DMS114 treated with DMSO at 0.1 percent for 48 hours (cell line): ENCODE measurements around the gene RTN4.
"Not testable (repeated sequence)": the region's sequence is repeated elsewhere in the genome, so short reads cannot be mapped to it uniquely, and the experiment has no call there.

Source experiments
- DNase-seq: peaks from one replicate; lab custom pipeline; 2025; ENCODE audit not compliant: unreplicated experiment; lab: John Stamatoyannopoulos, UW

The RTN4 gene

DNA sequence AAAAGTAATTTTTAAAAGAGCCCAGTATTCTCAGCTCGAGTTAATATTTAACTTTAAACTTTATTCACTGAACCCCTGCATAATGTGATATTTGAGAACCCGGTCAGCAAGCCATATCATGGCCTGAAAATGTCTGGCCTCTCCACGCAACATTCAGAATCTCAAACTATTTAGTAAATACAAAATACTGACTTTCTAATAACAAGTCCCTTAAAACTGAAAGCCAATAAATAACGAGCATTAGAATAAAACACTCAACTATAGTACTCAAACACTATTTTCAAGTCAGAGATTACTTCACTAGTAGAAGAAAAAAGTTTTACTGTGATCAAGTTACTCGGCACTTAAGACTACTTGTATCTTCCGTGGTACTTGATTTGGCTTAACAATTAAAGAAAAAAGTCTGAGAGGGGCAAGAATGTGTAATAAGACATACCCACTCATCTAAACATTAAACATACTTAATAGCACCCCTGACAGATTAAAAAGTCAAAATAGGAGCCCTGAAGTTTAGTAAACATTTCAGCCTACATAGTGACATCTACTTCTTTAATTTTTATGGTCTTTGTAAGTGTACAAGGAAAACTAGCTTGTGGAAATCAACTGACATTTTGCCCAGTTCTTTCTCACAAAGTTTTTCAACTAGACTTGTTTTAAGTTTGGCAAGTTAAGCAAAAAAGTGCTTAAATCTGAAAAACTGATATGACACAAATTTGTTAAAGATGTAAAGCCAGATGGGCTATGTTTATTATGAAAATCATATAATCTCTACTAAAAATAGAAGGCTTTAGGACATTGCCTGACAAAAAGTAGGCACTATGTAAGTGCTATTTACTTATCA lies 38.2 kb downstream of the RTN4 start:
- DNase-seq = no peak

DNA sequence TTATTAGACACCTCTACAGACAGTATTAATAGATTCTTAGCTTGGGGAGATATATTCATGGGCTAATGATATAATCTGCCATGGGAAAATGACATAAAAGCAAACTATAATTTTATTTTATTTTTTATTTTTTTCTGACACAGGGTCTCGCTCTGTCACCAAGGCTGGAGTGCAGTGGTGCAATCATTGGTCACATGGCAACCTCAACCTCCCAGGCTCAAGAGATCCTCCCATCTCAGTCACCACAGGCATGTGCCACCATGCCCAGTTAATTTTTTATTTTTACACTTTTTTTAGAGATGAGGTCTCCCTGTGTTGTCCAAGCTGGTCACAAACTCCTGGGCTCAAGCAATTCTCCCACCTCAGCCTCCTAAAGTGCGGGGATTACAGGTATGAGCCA lies 39.3 kb downstream of the RTN4 start:
- no peak for DNase-seq

DNA sequence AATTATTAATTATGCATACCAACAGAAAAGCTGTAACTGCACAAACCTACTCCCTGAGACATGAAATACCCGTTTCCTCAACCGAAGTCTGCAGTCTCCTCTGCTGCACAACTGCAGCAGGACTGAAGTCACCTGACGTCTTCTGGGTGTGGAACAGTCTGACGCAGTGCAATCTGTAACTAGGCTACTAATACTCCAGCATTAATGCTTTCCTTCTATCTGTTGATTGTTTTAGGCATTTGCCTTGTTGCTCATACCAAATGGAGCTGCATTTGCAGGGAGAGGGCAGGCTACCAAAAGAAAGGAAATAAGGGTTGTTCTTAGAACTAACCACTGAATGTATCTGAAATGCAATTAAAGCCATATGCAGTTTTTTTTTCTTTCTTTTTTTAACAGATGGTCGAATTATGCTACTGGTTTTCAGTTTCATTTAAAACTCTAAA lies 40.1 kb downstream of the RTN4 start:
- peak; percentile 40 for DNase-seq

DNA sequence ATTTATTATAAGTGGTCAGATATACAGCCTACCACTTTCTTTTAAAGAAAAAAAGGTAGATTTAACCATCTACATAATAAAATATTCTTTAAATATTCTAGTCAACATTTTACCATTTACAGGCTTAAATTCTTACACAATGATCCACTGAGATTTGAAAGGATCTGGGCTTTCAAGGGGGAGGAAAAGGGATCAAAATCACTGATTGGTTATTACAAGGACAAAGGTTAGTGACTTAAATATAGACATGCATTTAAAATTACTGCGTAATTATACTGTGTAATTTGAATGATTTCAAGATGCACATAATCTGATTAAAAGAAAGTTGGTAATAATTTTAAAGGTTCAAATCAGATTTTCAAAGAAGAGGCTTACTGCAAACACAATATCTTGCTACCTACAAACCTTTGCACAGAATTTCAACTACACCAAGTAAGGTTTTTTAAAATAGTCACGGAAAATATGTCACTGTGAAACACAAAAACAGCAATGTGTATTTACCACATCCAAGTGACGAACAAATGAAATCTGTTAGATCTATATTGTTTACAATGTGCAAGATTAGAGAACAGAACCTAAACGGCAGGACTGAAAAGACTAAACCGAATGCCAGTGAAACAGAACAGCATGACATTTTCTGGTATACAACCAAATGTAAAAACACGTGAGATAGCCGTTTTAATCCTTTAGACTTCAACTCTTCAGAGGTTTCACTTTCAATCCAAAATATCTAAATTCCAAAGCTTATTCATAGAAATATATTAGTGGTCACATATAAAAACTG lies 40.8 kb downstream of the RTN4 start:
- no peak for DNase-seq

DNA sequence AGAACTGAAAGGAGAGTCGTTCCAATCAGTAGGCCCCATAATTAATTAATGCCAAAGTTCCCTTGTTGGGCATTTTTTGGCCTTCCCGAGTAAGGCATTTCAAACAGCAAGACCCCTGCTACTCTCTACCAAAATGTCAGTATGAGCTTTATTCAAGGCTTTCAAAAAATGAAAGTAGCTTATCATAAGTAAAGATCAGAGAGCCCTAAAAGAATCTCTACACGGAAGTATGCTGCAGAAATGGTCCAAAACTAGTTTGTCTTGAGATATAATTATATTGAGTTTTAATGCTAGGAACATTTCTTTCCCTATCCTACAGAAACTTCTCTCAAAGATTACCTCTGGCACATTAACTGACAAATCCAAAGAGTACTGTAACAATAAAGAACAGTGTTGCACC lies 43.9 kb downstream of the RTN4 start:
- DNase-seq = no peak

DNA sequence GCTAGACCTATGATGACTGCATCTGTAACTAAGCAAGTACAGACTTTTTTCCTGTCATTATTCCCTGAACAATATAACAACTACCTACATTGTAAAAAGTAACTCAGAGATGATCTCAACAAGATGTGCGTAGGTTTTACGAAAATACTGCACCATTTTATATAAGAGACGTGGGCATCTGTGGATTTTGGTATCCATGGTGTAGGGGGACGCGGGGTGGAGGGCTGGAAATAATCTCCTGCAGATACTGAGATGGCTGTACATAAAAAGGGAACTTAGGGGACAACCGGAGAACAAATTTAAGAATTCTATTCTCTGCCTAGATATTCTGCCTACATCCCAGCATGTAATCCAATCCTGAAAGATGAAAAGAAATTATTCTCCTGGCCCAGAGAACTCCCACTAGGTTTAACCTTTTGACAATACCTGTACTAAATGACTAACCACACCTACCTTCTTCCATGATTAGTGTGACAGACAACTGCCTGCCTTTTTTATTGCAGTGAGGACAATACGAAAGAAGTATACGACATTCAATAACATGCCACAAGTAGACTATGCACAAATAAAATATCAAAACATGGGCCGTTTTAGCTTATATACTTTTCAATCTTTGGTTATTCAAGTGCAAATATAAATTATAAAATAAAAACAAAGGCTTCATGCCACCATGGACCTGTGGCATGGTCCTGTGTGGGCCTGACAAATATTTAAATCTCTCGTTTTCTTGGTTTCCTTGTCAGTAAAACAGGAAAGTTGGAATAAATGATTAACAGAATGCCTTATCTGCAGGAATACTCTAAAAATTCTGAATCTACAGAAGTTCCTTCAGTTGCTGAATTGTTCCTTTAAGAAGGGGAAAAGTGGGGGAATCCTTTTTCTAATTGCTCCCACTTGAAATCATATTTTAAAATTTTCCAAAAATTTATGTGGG lies 46.3 kb downstream of the RTN4 start:
- DNase-seq = no peak

DNA sequence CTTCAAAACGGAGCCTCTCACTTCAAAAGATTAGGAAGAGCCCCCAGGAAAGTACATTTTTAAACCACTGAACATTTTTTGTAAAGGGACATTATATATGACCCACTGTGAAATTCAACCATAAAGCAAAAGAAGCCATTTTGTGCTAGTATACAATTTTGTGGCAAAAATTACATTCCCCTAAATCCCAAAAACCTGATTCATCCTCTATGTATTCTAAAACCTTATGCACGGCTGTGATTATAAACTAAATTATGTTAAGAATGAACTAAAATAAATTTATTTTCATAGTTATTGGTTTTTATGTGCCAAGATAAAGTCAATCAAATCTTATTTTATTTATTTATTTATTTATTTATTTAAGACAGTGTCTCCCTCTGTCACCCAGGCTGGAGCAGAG lies 48.5 kb downstream of the RTN4 start:
- no peak for DNase-seq

DNA sequence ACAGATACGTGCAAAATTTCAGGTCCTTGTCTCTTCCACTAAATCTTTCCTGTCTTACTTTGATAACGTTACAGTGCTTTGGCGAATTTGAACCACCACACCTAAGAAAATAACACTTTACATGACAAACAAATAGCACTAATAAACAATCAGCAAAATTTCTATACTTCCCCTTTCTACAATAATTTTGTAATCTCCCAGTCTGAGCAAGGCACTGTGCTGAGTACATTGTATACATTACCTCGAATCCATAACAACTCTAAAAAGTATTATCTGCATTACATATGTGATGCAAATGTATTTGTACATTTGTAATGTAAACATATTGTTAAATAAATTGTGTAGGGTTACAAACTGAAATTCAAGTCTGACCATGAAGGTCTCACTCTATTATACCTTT lies 49.9 kb downstream of the RTN4 start:
- no peak for DNase-seq

DNA sequence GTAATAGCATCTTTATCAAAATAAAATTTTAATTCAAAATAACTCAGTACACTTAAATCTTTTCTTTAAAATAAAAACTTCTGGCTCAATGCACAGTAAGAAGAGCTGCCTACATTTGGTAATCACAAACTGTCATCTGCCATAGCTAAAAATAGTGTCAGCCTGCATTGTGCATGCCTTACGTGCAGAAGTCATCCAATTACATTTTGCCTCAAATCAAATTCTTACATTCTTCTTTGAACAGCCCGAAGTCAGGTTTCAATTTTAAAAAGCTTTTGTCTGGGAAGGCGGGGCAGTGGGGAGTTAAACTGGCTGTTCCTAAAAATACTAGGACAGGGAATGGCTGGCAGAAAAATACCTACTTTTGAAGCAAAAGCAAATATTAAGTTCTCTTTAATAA lies 51.1 kb downstream of the RTN4 start:
- DNase-seq = no peak

DNA sequence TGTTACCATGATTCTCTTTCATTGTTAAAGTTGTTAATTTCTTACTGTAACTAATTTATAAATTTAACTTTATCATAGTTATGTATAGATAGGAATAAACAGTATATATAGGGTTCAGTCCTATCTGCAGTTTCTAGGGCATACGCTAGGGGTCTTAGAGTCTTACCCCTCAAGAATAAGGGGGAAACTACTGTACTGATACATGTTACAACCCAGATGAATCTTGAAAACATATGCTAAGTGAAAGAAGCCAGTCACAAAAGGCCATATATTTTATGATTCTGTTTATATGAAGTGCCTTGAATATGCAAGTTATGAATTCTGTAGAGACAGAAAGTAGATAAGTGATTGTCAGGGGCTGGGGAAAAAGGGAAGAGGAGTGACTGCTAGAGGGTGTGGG lies 52.4 kb downstream of the RTN4 start:
- no peak for DNase-seq

DNA sequence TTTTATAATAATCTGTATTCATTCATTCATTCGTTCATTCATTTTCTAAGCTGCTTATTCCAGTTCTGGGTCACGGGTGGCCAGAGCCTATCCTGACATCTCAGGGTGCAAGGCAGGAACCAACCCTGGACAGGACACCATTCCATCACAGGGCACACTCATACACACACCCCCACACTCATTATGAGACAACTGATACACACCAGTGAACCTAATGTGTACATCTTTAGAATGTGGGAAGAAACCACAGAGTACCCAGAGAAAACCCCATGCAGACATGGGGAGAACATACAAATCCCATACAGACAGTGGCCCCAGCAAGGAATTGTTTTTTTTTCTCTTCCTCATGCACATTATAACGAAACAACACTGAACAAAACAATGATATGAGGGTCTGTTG lies 54.7 kb downstream of the RTN4 start:
- no peak for DNase-seq

DNA sequence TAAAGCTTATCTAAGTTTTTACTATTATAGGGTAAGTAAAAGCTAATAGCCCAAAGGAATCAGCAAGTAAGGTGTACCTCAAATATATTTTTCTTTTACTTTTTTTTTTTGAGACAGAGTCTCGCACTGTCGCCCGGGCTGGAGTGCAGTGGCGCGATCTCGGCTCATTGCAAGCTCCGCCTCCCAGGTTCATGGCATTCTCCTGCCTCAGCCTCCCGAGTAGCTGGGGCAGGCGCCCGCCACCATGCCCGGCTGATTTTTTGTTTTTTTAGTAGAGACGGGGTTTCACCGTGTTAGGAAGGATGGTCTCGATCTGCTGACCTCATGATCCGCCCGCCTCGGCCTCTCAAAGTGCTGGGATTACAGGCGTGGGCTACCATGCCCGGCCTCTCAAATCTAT lies 59.6 kb downstream of the RTN4 start:
- not testable (repeated sequence) for DNase-seq

DNA sequence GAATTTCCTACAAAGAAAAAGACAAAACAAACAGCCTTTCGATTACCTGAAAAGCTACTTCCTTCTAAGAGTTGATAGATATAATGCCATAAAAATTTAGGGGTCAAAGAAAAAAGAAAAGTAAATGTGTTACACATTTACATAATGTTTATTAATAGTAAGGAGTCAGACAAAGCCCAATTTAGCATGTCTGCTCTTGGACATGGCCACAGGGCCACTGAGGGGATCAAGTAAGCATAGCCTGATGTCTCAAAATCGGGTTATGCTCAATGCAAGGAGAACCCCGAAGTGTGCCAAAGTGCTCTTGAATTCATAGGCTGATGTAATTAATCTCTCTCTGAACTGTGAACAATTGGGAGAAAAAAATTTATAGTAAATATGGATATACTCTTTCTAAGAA lies 61.6 kb downstream of the RTN4 start:
- DNase-seq = no peak

DNA sequence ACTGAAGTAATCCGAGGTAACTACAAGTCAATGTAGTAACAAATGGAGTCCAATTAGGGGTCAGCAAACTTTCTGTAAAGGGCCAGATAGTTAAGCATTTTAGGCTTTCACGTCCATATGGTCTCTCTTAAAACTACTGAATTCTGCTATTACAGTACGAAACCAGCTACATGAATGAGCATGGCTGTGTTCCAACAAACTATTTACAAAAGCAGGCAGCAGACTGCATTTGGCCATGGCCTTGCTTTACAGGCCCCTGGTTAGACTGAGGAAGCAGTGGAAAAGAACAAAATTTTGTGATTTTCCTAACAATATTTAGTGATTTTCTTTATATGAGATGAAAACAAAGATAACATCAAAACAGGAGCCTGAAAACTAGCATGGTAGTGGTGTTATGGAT lies 64.0 kb downstream of the RTN4 start:
- no peak for DNase-seq

DNA sequence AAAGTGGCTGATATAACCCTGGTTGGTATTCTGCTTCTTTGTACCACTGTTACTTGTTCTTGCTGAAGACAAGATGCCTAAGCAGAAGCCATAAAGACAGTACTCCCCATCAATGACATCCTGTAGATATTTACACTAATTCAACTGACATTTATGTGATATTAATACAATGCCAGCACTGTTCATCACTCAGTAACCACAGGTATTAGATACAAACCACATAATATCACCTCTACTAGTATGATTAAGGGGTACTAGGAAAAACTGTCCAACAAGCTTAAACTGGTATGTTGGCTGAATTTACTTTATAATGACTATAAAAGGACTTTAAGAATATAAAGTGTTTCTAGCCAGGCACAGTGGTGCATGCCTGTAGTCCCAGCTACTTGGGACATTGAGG lies 65.8 kb downstream of the RTN4 start:
- DNase-seq = no peak

DNA sequence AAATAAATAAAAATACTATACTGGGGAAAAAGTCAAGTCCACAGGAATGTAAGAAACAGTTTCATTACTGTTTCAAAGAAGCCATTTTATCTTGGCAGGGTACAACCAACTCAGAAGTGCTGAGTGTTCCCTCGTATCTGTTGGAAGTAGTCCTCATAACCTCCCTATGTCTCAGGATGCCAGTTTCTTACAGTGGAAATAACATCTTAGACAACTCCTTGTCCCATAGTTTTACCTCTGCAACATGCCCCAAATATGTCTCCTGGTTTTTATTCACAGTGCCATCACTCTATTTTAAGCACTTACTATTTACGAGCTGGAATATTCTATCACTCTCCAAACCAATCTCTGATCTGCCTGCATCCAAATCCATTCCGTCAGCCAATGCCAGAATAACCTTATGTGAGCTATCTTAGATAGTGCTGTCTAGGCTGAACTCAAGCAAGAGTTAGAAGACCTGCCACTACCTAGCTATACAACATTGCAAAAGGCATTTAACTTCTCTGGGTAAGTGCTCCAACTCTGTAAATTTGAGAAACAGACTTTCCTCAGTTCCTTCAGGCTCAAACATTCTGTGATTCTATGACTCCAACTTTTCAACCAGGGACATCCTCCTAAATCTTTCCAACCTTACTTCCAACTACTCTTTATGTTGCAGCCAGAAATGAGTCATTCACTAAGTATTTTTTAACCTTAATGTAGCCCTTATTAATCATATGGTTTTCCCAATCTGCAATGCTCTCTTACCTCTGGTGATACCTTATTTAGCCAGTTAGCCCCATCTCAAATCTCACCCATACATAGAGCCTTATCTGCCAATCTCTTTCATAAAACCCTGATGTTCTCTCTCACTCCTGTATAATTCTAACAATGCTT lies 66.7 kb downstream of the RTN4 start:
- DNase-seq = no peak

DNA sequence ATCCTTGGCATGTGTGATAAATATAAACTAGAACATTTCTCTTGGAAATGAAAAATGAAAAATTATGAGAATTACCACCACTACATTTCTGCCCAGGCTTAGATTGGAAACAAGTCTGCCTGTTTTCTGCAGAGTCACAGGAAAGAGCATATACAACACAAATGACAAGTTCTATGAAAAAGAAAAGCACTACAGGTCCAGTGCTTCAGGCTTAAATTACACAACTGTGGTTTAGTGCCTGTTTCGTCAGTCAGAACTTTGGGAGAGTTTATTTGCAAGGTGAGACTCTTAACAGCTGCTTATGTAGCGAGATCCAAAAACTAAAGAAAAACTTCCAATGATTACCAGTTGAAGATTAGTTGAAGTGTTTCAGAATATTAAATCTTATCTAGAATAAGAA lies 68.9 kb downstream of the RTN4 start:
- no peak for DNase-seq

DNA sequence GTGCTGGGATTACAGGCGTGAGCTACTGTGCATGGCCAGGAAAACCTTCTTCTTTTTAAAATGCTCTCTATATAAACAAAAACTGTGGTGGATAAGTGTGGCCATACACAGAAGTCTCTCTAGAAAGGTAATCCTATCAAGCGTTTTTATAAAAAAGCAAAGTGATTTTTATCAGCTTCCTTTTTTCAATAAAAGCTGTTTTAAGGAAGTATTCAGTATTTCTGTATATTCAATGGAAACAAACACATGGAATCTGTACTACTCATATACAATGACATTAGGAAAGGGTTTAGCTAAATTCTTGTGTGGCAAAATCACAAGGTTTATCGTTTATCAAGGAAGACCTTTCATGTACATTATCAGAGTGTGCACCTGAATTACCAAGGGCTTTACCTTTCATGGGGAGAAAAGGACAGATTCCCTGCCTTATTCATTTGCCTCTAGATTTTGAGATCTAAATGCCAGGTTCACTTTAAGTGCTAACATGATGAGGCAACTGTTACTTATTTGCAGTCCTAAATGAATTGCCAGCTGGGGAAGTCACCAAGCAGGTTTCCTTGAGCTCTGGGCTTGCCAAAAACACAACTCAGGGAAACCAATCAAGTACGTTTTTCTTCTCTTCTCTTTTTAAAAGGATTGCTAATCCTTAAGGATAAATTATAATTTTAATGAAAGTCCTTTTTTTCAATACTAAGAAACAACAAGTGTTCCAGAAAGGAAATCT lies 70.8 kb downstream of the RTN4 start:
- DNase-seq = no peak

DNA sequence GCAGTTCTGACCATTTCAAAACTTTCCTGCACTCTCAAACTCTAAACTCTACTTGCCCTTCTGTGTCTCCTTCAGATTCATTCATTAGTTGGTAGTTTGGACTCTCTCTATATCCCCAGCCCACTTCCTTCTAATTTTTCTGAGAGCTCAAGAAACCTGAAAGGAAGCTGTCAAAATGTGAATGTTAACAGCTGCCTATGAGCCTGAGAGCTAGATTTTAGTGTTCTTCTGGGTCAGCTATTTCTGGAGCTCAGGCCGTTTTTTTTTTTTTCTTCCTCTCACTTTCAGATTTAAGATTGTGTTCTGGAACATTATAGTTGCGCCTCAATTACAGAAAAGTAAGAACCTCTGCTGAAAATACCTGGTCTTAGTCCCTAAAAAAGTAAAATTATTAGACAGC lies 73.1 kb downstream of the RTN4 start:
- no peak for DNase-seq
